ENCODE measurements around the gene MPRIP.
"Not testable (repeated sequence)": the region's sequence is repeated elsewhere in the genome, so short reads cannot be mapped to it uniquely, and the experiment has no call there.

MPRIP gene

DNA sequence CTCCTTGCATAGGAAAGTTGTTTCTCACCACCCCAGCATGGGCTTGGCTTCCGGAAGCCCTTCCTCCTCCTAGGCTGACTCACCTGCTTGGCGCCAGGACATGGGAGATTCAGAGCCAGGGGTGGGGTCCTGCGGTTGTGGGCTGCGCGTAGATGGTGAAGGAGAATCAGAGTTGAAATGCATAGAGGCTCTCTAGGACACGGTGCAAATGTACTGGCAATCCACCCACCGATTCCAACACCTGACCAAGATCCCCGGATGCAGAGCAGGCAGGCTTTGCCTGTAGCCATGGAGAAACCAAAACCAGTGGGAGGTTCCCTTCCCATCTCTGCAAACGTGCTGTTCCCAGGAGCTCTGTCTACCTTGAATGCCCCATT is 27.5 kb upstream of the MPRIP start:
- DNase-seq, result not testable (repeated sequence)

DNA sequence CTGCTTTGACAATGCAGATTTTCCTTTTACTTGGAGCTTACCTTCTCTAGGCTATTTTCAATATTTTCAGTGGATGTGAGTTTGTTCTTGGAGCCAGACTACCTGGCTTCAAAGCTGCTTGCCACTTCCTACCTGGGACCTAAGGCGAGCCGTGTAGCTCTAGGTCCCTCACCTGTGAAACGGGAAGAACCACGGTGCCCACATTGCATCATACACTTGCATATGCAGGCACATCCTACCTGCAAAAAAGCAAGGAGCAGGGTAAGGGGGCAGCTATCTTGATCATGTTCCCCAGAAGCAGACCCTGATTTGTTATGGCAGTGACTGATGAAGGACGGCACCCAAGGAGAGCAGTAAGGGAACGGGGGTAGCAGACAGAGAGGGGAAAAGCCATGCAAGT is 27.0 kb upstream of the MPRIP start:
- no peak for DNase-seq

DNA sequence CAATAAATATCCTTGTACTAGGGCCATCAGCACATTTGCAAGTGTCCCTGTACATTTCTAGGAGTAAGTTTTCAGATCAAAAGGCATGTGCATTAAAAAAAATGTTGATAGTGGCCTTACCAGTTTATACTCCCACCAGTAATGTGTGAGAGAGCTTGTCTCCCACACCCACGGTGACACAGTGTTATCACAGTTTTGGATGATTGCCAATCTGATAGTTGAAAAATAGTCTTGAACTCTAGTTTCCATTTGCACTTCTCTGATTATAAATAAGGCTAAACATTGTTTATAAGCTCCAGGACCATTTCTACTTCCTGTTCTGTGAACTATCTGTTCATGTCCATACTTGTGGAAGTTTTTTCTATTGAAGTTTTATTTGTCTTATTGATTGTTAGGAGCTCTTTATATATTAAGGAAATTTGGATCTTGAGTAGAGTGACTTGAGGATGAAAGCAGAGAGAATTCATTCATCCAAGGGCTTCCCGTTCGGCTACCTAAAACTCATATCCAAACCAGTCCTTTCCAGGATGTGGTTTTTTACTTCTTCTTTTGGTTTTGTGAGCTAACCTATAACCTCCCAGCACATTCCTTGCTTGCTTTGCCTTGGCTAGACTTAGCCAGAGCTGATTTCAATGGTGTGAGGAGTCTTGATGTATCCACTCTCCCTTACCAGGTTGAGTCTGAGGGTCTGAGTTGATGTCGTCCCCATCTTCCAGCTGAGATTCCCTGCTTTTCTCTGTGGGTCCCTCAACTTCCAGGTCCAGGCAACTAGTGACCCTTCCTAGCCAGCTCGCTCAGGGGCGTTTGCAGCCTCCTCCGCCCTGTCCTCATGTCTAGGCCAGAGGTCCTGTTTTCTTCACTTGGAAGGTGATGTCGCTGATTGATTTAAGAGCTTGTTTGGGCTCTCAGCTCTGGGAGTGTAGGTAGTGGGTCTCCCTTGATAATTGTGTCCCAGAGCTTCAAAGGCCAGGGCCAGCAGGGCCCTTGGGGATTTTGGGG is 25.8 kb upstream of the MPRIP start:
- not testable (repeated sequence) for DNase-seq

- DNase-seq, result no peak
These were observed 24.8 kb upstream of the MPRIP start for GRCh38 chr17:17017343-17018014.

- no peak for DNase-seq
These were observed 24.2 kb upstream of the MPRIP start for GRCh38 chr17:17018021-17018441.

DNA sequence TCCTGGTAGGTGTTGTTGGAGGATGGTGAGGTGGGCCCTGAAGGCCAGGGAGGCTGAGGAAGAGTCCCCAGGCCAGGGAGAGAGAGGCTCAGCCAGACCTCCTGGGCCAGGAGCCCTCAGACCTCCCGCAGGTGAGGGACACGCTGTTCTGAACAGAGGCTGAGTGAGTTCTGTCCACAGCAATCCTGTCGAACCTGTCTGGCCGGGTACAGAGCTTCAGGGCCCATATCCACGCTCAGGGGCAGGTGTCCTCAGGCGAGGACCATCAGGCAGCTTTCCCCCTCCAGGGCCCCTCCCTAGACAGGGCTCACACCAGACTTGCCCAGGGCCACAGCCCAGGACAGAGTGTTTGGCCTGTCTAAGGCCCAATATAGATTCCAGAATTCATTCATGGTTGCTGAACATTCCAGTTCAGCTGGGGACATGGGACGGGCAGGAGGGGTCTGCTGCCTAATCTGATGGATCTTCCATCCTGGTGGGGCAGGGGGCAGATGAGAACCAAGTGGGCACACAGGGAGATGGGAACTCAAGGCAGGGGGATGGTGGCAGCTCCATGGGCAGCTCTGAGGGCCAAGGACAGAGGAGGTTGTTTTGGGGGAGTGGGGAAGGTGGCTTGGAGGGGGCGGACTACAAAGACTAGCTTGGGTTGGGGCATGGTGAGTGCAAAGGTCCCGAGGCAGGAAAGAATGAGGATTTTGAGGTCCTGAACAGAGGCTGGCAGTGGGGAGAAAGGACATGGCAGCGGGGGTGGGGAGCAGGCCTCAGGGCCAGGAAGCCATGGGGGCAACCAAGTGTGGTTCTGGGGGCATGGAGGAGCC is 23.4 kb upstream of the MPRIP start:
- DNase-seq, result no peak

- DNase-seq, result no peak
These were observed 22.9 kb upstream of the MPRIP start for GRCh38 chr17:17019430-17019762.

- DNase-seq, result no peak
These were observed 22.3 kb upstream of the MPRIP start for GRCh38 chr17:17019891-17020456.

DNA sequence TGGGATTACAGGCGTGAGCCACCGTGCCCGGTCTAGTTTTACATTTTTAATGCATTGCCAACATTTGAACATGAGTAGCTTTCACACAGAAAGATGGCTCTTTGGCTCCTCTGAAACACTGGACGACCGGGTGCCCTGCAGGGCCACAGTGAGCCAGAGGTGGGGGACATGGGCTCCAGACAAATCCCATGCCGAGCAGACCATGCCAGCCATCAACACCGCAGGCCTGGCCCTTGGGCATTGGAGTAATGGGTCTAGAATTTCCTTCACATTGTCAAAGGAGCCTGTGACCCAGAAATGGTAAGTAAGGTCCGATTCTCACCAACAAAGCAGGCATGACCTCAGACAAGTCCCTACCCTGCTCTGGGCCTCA is 21.4 kb upstream of the MPRIP start:
- DNase-seq, result no peak

- DNase-seq, result no peak
These were observed 20.9 kb upstream of the MPRIP start for GRCh38 chr17:17021194-17021863.

DNA sequence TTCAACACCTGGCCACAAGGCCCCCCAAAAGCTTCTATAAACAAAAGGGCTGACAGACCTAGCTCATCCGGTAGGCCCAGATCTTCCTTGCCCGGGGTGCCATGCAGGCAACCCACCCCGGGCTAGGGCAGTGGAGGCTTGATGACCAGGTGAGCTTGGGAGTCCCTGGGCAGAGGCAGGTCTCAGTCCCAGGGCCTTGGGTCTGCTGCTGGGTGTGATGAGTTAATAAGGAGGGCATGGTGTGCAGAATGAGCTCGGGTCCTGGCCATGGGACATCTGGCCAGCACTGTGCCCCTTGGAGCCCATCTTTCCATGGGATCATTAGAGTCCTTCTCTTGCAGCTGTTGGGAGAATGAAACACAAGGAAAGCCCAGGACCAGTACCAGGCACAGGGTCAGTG is 20.2 kb upstream of the MPRIP start:
- no peak for DNase-seq

GRCh38 chr17:17022456-17022855 is 19.8 kb upstream of the MPRIP start:
- DNase-seq, result no peak

- DNase-seq, result no peak
These were observed 17.4 kb upstream of the MPRIP start for GRCh38 chr17:17024778-17025300.

DNA sequence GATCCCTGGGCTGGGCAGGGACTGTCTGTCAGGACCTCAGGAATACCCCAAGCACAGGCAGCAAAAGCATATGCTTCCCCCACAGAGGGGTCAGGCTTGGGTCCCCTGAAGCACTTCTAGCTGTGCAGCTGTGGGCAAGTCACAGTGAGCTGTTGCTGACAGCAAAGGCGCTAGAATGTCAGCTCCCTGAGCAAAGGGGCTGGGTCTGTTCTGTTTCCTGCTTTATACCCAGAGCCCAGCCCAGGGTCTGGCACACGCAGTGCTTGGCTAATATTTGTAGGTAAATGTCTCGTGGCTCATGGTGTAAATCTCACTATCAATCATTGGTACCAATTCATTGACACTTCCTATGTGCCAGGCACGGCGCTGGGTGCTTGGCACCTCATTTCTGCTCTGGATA is 16.6 kb upstream of the MPRIP start:
- no peak for DNase-seq

- DNase-seq, result no peak
These were observed 16.1 kb upstream of the MPRIP start for GRCh38 chr17:17026163-17026562.

DNA sequence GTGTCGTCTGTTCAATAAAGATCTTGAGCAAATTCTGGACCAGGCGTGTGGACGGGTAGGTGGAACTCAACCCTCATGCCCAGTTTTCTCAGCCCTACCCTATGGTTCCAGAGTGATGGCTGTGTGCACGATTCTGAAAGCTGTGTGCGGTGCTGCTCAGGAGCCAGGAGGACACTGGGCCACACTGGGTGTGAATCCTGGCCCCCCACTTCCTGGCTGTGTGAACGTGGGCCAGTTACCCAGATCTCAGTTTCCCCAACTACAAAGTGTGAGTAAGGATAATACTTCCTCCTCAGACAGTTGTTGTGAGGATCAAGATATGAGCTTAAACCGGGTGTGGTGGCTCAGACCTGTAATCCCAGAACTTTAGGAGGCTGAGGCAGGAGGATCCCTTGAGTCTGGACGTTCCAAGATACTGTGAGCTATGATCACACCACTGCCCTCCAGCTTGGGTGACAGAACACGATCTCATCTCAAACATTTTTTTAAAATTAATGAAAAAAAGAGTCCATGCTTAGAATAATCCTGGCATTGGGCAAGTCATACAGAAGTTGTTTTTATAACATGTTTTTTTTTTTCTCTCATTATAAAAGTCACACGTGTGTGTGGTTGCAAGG is 14.7 kb upstream of the MPRIP start:
- no peak for DNase-seq

GRCh38 chr17:17028059-17028877 is 14.0 kb upstream of the MPRIP start:
- no peak for DNase-seq

DNA sequence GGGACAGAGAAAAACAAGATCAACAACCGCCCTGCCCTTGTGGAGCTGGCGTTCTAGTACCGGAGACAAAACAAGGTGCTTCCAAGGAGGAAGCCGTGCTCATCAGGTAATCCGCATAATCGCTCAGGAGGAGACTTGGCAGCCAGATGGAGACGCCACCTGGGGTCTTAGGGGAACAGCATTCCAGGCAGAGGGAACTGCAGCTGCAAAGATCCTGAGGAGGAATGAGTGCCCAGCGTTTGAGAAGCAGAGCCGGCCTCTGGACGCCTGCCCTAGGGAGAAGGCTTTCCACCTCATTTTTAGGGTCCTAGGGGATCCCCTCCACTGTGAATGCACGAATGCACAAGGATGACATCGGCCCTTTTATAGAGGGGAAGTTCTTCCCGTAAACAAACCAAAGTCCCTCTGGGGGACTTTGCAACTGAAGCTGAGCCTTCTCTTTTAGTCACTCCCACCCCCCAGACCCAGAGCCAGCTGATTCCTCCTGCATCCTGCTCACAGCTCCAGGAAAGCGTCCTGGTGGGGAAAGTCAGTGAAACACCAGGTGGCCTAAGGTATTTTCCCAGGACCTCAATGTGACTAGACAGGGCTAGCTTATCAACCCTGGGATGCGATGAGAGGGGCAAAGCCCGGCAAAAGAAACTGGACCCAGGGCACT is 13.2 kb upstream of the MPRIP start:
- no peak for DNase-seq

DNA sequence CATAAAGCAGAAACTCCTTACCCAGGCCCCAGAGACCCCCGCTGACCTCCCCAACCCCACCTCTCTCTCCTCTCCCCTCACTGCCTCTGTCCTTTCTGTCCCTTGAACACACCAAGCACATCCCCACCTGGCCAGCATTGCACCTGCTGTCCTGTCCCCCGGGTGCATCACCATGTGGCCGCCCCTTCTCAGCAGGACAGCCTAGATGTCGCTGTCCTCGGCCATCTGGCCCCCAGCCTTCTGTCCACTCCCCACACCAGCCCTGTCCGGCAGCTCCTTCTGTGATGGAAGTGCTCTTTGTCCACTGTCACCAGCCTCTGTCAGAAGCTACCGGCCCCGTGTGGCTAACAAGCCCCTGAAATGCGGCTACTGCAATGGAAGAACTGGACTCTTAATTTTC is 12.3 kb upstream of the MPRIP start:
- DNase-seq, result no peak

- no peak for DNase-seq
These were observed 11.6 kb upstream of the MPRIP start for GRCh38 chr17:17030515-17031211.

Measured in T-helper 9 cell (primary cell).